Fibroblast of skin of back (primary cell): ENCODE measurements around the gene YJEFN3.

Source experiments
- DNase-seq: peaks from one replicate; pipeline ENCODE4 v3.0.0-alpha.2; 2013

Gene YJEFN3

DNA sequence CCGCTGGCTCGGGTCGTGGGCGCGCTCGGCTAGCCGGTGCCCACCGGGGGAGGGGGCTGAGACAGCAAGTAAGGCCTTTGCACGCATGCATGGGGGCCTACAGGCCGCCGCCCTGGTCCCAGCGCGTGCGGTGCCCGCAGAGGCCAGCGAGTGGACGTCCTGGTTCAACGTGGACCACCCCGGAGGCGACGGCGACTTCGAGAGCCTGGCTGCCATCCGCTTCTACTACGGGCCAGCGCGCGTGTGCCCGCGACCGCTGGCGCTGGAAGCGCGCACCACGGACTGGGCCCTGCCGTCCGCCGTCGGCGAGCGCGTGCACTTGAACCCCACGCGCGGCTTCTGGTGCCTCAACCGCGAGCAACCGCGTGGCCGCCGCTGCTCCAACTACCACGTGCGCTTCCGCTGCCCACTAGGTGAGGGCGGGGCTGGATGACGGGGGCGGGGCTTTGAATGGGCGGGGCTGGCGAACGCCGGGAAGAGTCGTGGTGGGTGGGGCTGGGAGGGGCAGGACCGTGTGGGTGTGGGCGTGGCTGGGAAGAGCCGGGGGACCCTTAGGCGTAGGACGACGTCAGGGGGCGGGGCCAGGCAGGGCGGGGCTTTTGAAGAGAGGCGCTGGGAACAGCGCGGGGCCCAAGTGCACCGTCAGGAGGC lies 11.5 kb downstream of the YJEFN3 start:
- DNase-seq, result peak; percentile 65

- peak; percentile 36 for DNase-seq
Observed at GRCh38 chr19:19540715-19541515, 12.2 kb downstream of the YJEFN3 start.

DNA sequence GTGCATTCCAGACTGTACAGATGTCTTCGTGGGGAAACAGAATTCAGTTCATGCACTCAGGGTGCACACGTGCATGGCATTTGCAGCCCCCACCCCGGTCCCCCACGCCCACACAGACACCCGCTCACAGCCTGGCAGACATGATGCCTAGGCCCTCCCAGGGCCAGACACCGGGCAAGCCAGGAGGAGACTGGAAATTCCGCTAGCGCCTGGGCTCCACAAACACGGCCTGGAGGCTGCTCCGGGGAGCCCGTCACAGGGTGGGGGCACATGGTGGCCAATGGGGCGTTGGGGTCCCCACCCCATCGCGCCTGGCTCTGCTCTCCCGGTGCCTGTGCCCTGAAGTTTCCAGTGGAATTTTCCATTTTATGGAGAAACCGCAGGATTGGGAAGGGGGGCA lies 12.9 kb downstream of the YJEFN3 start:
- DNase-seq, result no peak

DNA sequence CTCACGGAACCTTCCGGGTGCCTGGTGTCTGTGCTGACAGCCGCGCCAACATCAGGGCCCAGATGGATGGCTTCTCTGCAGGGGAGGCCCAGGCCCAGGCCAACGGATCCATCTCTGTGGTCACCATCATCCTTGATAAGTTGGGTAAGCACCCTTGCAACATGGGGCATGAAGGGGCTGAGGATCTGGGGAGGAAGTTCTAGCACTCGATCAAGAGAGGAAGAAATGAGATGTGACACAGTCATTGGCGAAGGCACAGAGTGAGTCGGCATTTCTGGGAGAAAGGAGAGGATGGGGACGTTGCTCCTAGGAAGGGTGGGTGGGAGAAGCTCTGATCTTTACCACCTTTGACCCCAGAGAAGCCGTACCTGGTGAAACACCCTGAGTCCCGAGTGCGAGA lies 13.8 kb downstream of the YJEFN3 start:
- no peak for DNase-seq

- DNase-seq, result no peak
Observed at GRCh38 chr19:19543101-19543500, 14.4 kb downstream of the YJEFN3 start.

- no peak for DNase-seq
Observed at GRCh38 chr19:19543640-19544039, 14.9 kb downstream of the YJEFN3 start.

GRCh38 chr19:19544257-19544953 lies 15.7 kb downstream of the YJEFN3 start:
- DNase-seq, result no peak

DNA sequence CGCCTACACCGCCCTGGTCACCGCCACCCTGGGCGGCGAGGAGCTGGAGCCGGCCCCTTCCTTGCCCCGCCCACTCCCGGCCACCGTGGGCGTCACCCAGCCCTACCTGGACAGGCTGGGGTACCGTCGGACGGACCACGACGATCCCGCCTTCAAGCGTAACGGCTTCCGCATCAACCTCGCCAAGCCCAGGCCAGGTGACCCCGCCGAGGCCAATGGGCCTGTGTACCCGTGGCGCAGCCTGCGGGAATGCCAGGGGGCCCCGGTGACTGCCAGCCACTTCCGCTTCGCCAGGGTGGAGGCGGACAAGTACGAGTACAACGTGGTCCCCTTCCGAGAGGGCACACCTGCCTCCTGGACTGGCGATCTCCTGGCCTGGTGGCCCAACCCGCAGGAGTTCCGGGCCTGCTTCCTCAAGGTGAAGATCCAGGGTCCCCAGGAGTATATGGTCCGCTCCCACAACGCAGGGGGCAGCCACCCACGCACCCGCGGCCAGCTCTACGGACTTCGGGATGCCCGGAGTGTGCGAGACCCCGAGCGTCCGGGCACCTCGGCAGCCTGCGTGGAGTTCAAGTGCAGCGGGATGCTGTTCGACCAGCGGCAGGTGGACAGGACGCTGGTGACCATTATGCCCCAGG lies 16.4 kb downstream of the YJEFN3 start:
- DNase-seq, result no peak

- no peak for DNase-seq
Observed at GRCh38 chr19:19545707-19546106, 17.0 kb downstream of the YJEFN3 start.

DNA sequence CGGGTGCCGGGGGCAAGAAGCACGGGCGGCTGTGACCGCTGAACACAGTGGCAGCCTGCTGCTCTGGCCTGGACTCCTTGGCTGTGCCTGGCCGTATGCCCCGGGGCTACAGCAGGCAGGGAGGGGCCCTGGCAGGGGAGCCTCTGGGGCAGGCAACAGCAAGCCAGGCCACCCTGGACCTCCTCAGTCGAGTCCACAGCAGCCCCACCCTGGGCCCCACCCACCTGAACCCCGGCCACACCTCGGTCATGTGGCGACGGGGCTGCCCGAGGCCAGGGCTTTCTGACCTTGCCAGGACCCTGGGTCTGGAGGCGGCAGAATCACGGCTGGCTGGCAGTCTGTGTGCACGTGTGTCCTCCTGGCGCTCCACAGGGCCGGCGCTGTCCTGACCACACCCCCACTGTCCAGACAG lies 18.0 kb downstream of the YJEFN3 start:
- no peak for DNase-seq

GRCh38 chr19:19547674-19548336 lies 19.1 kb downstream of the YJEFN3 start:
- DNase-seq, result no peak

DNA sequence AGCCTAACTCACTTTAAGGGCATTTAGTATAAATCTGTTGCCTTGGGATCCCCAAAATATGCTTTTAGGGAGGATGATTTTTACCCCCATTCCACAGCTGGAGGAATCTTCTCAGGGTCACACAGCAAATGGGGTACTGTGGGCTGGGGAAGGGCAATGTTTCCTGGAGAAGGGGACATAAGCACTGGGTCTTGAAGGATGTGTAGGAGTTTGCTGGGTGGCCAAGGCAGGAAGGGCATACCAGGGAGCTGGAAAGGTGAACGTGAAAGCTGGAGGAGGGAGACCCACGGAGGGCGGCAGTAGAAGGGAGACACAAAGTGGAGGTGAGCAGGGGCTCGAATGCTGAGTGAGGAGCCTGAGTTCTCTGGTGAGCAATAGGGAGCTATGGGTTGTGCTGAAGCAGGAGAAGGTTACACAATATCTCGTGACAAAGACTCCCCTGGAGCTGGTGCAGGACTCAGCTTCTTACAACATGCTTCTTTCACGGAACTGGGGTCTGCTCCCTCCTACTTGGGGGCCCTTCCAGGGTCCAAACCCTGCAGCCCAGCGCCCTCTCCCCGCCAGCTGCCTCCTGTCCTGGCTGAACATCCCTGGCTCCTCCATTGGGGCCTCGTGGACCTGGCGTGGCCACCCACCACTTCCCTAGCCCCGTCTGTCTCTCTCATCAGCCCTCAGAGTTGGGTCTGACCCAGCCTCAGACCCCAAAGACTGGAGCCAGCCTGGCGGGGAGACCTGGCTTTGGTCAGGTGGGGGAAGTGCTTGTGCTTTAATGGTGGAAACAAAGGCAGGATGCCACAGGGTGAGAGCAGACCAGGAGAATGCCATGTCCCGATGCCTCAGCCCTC lies 20.4 kb downstream of the YJEFN3 start:
- no peak for DNase-seq

DNA sequence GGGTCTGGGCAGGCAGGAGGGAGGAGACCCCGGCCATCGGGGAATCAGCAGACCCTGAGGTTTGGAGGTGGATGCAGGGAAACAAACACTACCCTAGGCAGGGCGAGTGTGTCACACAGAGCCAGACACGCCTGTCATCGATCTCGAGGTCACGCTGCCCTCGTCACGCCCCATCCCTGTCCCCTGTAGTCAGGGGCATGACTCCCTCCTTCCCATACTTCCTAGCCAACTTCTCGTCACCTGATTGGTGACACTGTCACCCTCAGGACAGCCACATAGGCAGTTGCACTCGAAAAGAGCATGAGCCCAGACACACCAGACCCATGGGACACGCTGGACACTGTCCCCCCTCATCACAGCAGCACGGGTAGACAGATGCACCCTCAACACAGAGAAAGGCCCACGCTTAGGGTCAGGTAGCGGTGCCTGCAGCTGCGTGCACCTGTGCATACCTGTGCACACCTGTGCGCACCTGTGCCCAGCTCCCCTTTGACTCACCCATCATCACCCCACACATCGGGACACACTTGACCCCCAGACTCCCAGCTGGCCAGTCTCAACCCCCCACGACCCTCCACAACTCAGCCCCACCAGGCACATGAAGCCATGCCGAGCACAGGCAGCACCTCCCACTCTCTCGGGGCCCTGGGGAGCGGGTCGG lies 21.2 kb downstream of the YJEFN3 start:
- no peak for DNase-seq

- DNase-seq, result peak; percentile 46
Observed at GRCh38 chr19:19550485-19550929, 21.8 kb downstream of the YJEFN3 start.

GRCh38 chr19:19550972-19551852 lies 22.5 kb downstream of the YJEFN3 start:
- no peak for DNase-seq

DNA sequence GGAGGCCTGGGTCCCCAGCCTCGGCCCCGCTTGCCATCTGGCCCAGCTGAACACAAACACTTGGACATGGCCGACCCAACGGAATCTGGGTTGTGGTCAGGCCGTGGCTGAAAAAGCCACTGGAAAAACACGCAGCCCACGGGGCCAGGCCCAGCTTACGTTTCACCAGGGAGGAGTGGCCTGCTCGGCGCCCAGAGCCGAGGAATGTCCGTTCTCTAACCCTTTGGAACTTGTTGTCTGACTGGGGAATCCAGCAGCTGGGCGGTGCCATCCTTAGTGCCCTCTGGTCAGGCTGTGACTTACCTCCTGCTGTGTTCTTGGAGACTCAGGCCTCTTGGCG lies 23.1 kb downstream of the YJEFN3 start:
- DNase-seq, result no peak

- no peak for DNase-seq
Observed at GRCh38 chr19:19552798-19553197, 24.1 kb downstream of the YJEFN3 start.

- DNase-seq, result no peak
Observed at GRCh38 chr19:19553670-19554069, 25.0 kb downstream of the YJEFN3 start.

GRCh38 chr19:19554074-19555023 lies 25.6 kb downstream of the YJEFN3 start:
- peak; percentile 40 for DNase-seq
